HG03175 (cell line): ENCODE results near the gene UGT1A10.
"Not testable (repeated sequence)": the region's sequence is repeated elsewhere in the genome, so short reads cannot be mapped to it uniquely, and the experiment has no call there.

Source experiments
- ATAC-seq: cut with Tn5 transposase; IDR thresholded peaks from one replicate; pipeline ENCODE4 v1.9.1; 2021; ENCODE audit warnings: mild to moderate bottlenecking, moderate library complexity; ENCODE audit not compliant: unreplicated experiment

UGT1A10 gene

DNA sequence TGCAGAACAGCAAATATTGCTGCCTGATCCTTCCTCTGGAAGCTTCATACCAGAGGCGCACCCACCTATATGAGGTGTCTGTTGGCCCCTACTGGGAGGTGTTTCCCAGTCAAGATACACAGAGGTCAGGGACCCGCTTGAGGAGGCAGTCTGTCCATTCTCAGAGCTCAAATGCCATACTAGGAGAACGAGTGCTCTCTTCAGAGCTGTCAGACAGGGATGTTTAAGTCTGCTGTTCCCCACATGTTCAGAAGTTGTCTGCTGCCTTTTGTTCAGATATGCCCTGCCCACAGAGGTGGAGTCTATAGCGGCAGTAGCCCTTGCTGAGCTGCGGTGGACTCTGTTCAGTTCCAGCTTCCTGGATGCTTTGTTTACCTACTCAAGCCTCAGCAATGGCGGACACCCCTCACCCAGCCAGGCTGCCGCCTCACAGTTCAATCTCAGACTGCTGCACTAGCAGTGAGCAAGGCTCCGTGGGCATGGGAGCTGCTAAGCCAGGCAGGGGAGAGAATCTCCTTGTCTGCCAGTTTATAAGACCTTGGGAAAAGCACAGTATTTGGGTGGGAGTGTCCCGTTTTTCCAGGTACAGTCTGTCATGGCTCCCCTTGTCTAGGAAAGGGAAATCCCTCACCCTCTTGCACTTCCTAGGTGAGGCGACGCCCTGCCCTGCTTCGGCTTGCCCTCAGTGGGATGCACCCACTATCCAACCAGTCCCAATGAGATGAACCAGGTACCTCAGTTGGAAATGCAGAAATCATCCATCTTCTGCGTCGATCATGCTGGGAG is 100.8 kb downstream of the UGT1A10 start:
- ATAC-seq = not testable (repeated sequence)

GRCh38 chr2:233740870-233741269 is 104.6 kb downstream of the UGT1A10 start:
- no peak for ATAC-seq

GRCh38 chr2:233743464-233744259 is 107.4 kb downstream of the UGT1A10 start:
- ATAC-seq = no peak

DNA sequence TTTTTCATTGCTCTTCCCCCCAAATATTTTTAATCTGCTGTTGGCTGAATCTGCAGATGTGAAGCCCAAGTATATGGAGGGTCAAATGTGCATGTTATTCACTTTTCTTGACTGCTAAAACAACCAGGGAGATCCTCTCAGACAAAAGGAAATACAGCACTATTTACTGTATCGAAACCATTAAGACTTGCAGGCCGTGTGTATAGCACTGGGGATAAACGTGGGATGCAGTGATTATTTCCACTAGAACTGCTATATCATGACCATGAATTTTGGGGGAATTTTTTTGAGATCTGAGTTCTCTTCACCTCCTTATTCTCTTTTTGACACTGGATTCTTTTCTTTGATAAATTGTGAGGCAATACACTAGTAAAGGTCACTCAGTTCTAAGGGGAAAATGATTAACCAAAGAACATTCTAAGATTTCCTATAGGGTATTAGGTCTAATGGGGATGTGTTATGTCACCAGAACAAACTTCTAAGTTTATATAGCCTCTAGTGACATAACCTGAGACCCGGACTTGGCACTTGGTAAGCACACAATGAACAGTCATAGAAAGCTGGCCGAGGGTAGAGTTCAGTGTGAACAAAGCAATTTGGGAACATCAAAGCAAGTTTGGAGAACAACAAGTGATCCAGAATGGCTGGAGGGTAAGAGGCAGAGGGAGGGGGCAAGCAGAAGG is 109.0 kb downstream of the UGT1A10 start:
- ATAC-seq = no peak

- ATAC-seq = not testable (repeated sequence)
These were observed 109.6 kb downstream of the UGT1A10 start for GRCh38 chr2:233745838-233746237.

DNA sequence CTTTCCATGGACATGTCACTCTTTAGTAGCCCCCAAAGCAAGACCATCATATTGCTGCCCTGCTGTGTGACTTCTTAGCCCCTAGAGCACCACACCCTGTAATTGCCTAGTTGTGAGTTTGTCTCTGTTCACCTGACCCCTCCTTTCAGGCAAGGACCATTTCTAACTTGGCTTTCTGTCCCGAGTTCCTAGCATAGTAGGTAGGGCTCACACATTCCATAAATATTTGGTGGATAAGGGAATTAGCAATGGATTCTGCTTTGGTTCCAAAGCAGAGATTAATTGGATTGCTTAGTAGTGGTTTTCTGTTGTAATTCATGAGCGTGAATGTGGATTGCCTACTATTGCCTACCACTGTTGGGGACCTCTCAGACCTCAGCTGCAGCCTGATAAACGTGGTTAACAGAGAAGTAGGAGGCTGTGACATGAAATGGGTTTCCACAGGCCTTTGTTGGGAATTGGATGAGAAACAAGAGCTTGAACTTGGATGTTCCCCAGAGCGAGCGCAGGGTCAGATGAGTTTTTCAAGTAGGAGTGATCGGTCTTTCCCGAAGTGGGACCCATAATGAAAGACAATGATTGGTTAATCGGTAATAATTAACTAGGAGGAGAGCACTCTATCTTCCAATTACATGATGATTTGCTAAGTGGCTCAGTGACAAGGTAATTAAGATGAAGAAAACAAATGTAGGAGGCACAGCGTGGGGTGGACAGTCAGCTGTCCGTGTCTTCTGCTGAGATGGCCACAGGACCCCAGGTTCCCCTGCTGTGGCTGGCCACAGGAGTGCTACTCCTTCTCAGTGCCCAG is 110.4 kb downstream of the UGT1A10 start:
- ATAC-seq = no peak

DNA sequence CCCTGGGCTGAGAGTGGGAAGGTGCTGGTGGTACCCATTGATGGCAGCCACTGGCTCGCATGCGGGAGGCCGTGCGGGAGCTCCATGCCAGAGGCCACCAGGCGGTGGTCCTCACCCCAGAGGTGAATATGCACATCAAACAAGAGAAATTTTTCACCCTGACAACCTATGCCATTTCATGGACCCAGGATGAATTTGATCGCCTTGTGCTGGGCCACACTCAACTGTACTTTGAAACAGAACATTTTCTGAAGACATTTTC is 111.0 kb downstream of the UGT1A10 start:
- ATAC-seq = no peak

GRCh38 chr2:233750689-233751088 is 114.4 kb downstream of the UGT1A10 start:
- ATAC-seq = not testable (repeated sequence)

DNA sequence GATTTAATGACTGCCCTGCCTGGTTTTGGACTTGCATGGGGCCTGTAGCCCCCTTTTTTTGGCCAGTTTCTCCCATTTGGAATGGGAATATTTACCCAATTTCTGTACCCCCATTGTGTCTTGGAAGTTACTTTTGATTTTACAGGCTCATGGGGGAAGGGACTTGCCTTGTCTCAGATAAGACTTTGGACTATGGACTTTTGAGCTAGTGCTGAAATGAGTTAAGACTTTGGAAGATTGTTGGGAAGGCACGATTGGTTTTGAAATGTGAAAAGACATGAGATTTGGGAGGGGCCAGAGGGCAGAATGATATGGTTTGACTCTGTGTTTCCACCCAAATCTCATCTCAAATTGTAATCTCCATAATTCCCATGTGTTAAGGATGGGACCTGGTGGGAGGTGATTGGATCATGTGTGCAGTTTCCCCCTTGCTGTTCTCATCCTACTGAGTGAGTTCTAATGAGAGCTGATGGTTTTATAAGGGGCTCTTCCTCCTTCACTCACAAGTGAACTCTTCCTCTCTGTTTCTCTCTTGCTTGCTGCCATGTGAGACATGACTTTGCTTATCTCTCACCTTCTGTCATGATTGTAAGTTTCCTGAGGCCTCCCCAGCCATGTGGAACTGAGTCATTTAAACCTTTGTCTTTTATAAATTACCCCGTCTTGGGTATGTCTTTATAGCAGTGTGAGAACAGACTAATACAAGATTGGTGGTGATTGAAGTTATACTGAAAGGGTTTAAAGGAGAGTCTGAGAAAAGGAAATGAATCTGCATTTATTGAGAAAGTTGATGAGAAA is 115.2 kb downstream of the UGT1A10 start:
- ATAC-seq = not testable (repeated sequence)

DNA sequence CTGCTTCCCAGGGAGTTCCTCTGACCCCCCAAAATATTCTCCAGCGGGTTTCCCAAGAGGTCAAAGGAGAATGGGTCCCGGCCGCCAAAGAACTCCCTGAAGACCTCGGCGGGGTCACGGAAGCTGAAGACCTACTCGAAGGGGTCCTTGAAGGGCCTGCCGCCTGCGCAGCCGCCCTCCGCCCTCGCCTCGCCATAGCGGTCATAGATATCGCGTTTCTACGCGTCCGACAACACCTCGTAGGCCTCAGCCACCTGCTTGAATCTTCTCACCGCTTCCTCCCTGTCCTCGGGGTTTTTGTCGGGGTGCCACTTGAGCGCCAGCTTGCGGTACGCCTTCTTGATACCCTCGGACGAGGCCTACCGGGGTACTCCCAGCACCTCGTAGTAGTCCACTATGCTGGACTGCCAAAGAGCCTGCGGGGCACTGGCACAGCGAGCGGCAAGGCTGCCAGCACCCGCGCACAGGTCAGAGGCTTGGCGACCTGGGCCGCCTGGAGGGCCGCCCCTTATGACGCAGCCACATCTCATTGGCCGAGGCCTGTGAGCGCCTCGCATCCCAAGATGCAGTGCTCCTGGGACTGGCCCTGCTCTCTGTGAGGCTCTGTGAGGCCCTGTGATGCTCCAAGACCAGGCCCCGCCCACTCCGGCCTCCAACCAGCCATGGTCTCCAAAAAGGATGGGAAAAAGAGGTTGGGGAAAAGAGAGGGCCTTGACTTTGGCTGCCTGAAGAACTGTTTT is 118.8 kb downstream of the UGT1A10 start:
- ATAC-seq = no peak

- ATAC-seq = no peak
These were observed 120.3 kb downstream of the UGT1A10 start for GRCh38 chr2:233756429-233757081.

GRCh38 chr2:233758141-233758540 is 121.9 kb downstream of the UGT1A10 start:
- no peak for ATAC-seq

DNA sequence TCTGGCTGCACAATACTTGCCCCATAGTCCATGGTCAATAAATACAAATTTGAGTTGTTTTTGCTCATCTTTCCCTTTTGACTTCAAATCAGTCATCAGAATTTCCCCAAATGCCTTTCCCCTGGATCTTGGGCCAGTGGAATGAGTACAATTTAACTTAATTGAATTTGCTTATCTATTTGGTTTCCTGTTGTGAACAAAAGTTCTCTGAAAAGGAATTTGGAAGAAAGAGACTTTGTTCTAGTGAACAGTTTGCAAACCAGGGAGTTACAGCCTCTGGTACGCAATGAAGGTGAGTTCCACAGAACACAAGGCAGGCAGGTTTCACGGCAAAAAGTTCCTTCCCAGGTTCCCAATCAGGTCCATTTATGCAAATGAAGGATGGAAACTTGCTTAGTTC is 122.6 kb downstream of the UGT1A10 start:
- no peak for ATAC-seq

- no peak for ATAC-seq
These were observed 123.8 kb downstream of the UGT1A10 start, which contains the start of gene UGT1A1 for GRCh38 chr2:233760043-233760442. Gene UGT1A1, plus strand, starts transcription at chr2:233760270. Its CDS starts 18 bp downstream, at chr2:233760288.

DNA sequence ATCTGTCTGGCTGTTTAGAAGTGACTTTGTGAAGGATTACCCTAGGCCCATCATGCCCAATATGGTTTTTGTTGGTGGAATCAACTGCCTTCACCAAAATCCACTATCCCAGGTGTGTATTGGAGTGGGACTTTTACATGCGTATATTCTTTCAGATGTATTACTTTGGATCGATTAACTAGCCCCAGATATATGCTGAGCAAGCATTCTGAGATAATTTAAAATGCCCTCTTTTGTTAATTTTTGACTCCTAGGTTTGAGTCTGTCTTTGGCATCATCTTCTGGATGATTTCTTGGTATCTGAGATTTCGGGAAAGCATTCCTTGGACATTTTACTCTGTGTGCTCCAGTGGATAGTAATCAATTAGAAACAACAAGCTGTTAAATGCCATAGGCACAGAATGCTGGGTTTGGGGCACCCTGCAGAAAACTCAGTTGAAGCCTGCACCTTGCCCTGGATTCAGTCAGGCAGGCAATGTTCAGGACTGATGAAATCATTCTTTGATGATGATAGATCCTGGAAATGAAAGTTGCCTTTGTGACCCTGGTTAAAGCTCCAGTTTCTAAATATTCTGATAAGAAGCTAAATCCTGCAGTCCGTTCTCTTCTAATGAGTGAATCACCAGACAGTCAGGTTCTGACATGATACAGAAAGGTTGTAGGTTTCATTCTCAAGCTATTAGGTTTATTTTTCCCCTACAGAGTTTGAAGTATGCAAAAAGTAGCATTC is 125.0 kb downstream of the UGT1A10 start:
- ATAC-seq = no peak

GRCh38 chr2:233764264-233764663 is 128.0 kb downstream of the UGT1A10 start:
- no peak for ATAC-seq

GRCh38 chr2:233764761-233765160 is 128.5 kb downstream of the UGT1A10 start:
- no peak for ATAC-seq

DNA sequence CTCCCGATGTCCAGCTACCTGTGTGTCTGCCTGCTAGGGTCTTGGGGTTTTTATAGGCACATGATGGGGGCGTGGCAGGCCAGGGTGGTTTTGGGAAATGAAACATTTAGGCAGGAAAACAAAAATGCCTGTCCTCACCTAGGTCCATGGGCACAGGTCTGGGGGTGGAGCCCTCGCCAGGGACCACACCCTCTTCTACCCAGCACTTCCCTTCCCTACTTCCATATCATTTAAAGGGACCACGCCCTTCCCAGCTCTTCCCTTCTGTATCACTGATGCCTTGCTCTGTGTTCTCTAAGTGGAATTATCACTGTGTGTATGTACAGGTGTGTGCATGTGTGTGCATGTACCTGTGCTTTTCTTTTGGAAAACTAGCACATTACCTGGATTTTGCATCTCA is 130.2 kb downstream of the UGT1A10 start:
- no peak for ATAC-seq
